Measurements from ENCODE around the gene PHTF1. TPM values are rescaled to one million over a fixed set of nuclear protein-coding genes. Genes with fewer than 3 reads are reported as not detected.

PHTF1 gene
- total and polyA plus RNA-seq, 2 donors (not counting 1 experiment from before 2014, with no cell fraction given): 3.6 to 18.5 TPM

DNA sequence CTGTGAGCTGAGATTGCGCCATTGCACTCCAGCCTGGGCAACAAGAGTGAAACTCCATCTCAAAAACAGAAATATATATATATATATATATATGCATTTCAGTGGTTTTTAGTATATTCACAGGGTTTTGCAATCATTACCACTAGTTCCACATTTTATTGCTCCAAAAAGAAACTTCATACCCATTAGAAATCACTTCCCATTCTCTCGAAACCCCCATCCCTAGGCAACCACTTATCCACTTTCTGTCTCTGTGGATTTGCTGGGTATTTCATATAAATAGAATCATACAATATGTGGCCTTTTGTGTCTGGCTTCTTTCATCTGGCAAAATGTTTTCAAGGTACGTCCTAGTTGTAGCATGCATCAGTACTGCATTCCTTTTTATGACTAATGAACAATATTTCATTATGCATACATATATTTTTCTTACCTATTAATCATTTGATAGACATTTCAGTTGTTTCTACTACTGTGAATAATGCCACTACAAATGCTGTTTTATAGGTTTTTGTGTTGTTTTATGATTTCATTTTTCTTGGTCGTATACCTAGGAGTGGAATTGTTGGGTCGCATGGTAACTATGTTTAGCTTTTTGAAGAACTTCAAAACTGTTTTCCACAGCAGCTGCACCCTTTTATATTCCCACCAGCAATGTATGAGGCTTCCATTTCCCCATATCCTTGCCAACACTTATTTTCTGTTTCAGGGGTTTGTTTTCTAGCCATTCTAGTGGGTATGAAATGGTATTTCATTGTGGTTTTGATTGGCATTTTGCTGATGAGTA is 95.9 kb downstream of the PHTF1 start:
- H3K4me3 ChIP-seq (ENCODE audit: control extremely low read depth in 1 of 5, extremely low read depth in 1 of 5, insufficient read depth in 1 of 5, low read depth in 2 of 5, low read length in 4 of 5): no peak overlapping the region
- no peaks in the 10 kb centered on the region for H3K36me3 ChIP-seq (replicated peaks in 1 of 2; ENCODE audit: control extremely low read depth in 1 of 2, control insufficient read depth in 1 of 2, extremely low read depth in 1 of 2, insufficient read depth in 2 of 2, low read length in 1 of 2)
- Mint-ChIP-seq H3K27me3 (no peaks in the 10 kb centered on the region), H3K4me3 (no peak overlapping the region), H3K4me1 (no peaks in the 10 kb centered on the region), H3K9me3 (ENCODE audit: insufficient read depth) (no peaks in the 10 kb centered on the region), H3K27ac (no peak overlapping the region)
- no peak for TF ChIP-seq EZH2 (IDR thresholded peaks at IDR 0.05; ENCODE audit: borderline replicate concordance, insufficient read depth, low read depth, low read length, poor library complexity, severe bottlenecking)
- TF ChIP-seq, protein P1, sequence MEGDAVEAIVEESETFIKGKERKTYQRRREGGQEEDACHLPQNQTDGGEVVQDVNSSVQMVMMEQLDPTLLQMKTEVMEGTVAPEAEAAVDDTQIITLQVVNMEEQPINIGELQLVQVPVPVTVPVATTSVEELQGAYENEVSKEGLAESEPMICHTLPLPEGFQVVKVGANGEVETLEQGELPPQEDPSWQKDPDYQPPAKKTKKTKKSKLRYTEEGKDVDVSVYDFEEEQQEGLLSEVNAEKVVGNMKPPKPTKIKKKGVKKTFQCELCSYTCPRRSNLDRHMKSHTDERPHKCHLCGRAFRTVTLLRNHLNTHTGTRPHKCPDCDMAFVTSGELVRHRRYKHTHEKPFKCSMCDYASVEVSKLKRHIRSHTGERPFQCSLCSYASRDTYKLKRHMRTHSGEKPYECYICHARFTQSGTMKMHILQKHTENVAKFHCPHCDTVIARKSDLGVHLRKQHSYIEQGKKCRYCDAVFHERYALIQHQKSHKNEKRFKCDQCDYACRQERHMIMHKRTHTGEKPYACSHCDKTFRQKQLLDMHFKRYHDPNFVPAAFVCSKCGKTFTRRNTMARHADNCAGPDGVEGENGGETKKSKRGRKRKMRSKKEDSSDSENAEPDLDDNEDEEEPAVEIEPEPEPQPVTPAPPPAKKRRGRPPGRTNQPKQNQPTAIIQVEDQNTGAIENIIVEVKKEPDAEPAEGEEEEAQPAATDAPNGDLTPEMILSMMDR (IDR thresholded peaks at IDR 0.05): no peak
- ChIA-PET CTCF (no interaction called here), POLR2A (no interaction called here)
- ATAC-seq (ENCODE audit: low read depth): no peak
- DNase-seq: no peak
- no peaks in the 10 kb centered on the region for H3K4me1 ChIP-seq (ENCODE audit: control insufficient read depth in 2 of 2, insufficient read depth in 2 of 2, low read length in 2 of 2)
- H2AFZ ChIP-seq (ENCODE audit: insufficient read depth, low read depth, low read length, poor library complexity, severe bottlenecking): no peak overlapping the region
- no peaks in the 10 kb centered on the region for H3K27me3 ChIP-seq (replicated peaks in 1 of 4; ENCODE audit: control extremely low read depth in 1 of 4, control insufficient read depth in 3 of 4, insufficient read depth in 4 of 4, low read length in 3 of 4)
- H3K79me2 ChIP-seq (ENCODE audit: control insufficient read depth, insufficient read depth, low read length): no peaks in the 10 kb centered on the region
- WGBS (ENCODE audit: insufficient coverage): no CpG with 5 or more reads among the region's 5 CpGs
- H3K9ac ChIP-seq (ENCODE audit: low read length): no peak overlapping the region
- H3K27ac ChIP-seq (ENCODE audit: low read length in 2 of 2): no peak overlapping the region
- intact Hi-C loops (cut with micrococcal nuclease): no loop called here
- no peaks in the 10 kb centered on the region for H4K20me1 ChIP-seq (ENCODE audit: control insufficient read depth, insufficient read depth, low read length, poor library complexity, severe bottlenecking)
- H3K9me3 ChIP-seq (ENCODE audit: control extremely low read depth in 1 of 3, control insufficient read depth in 2 of 3, insufficient read depth in 1 of 3, low read length in 2 of 3): no peaks in the 10 kb centered on the region
- no peak overlapping the region for H3K4me2 ChIP-seq (replicated peaks; ENCODE audit: low read depth, low read length, poor library complexity, severe bottlenecking)

DNA sequence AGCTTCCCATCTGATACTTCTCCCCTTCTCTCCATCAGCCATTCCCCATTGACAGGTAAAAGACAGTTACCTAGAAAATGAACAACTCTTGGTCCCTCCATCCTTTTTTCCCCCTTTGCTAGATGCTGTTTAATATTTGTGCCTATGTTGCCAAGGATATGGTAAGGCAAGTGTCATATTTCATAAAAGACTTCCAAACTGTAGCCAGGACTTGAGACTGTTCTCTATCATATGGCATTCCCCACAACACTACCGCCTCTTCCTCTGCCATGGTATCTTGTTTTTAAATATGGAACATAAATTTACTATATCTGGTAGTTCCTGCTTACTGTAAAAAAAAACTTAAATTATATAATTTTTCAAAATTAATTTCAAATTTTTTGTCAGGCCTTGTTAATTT is 97.2 kb downstream of the PHTF1 start:
- Mint-ChIP-seq H3K4me3 (no peak overlapping the region), H3K27ac (no peak overlapping the region), H3K4me1 (no peaks in the 10 kb centered on the region), H3K9me3 (ENCODE audit: insufficient read depth) (no peaks in the 10 kb centered on the region), H3K27me3 (no peaks in the 10 kb centered on the region)
- Histone ChIP-seq H3K79me2 (ENCODE audit: control insufficient read depth, insufficient read depth, low read length) (no peaks in the 10 kb centered on the region), H3K9ac (ENCODE audit: low read length) (no peak overlapping the region), H3K9me3 (ENCODE audit: control extremely low read depth in 1 of 3, control insufficient read depth in 2 of 3, insufficient read depth in 1 of 3, low read length in 2 of 3) (no peaks in the 10 kb centered on the region), H2AFZ (ENCODE audit: insufficient read depth, low read depth, low read length, poor library complexity, severe bottlenecking) (no peak overlapping the region), H3K27me3 (replicated peaks in 1 of 4; ENCODE audit: control extremely low read depth in 1 of 4, control insufficient read depth in 3 of 4, insufficient read depth in 4 of 4, low read length in 3 of 4) (no peaks in the 10 kb centered on the region), H4K20me1 (ENCODE audit: control insufficient read depth, insufficient read depth, low read length, poor library complexity, severe bottlenecking) (no peaks in the 10 kb centered on the region), H3K4me1 (ENCODE audit: control insufficient read depth in 2 of 2, insufficient read depth in 2 of 2, low read length in 2 of 2) (no peaks in the 10 kb centered on the region), H3K4me3 (ENCODE audit: control extremely low read depth in 1 of 5, extremely low read depth in 1 of 5, insufficient read depth in 1 of 5, low read depth in 2 of 5, low read length in 4 of 5) (no peak overlapping the region), H3K4me2 (replicated peaks; ENCODE audit: low read depth, low read length, poor library complexity, severe bottlenecking) (no peak overlapping the region), H3K27ac (ENCODE audit: low read length in 2 of 2) (no peak overlapping the region), H3K36me3 (replicated peaks in 1 of 2; ENCODE audit: control extremely low read depth in 1 of 2, control insufficient read depth in 1 of 2, extremely low read depth in 1 of 2, insufficient read depth in 2 of 2, low read length in 1 of 2) (no peaks in the 10 kb centered on the region)
- no CpG with 5 or more reads among the region's 1 CpG for WGBS (ENCODE audit: insufficient coverage)
- TF ChIP-seq EZH2 (IDR thresholded peaks at IDR 0.05; ENCODE audit: borderline replicate concordance, insufficient read depth, low read depth, low read length, poor library complexity, severe bottlenecking): no peak
- TF ChIP-seq, protein P1 (IDR thresholded peaks at IDR 0.05): no peak
- intact Hi-C loops (cut with micrococcal nuclease): no loop called here
- ChIA-PET CTCF (no interaction called here), POLR2A (no interaction called here)
- ATAC-seq (ENCODE audit: low read depth): no peak
- no peak for DNase-seq
